CD14-positive monocyte (primary cell): ENCODE measurements around the gene SSTR5. TPM values are rescaled to one million over a fixed set of nuclear protein-coding genes. Genes with fewer than 3 reads are reported as not detected.

Experiments
- DNase-seq, 3 donors: peaks; one replicate each; pipeline ENCODE4 v3.0.0-alpha.2; 2011 to 2022
- H2AFZ ChIP-seq: 2 replicates; pipeline ENCODE4 v1.6.0; 2012; ENCODE audit warnings: mild to moderate bottlenecking, low read depth, low read length, inconsistent platforms; ENCODE audit not compliant: insufficient read depth, poor library complexity, severe bottlenecking
- H3K27ac ChIP-seq, 2 donors: 1 replicate in 1 of 2; 2 replicates in 1 of 2; pipeline ENCODE4 v1.5.1; 2012 to 2013; ENCODE audit warnings: low read length in 2 of 2, control low read depth in 1 of 2, inconsistent platforms in 1 of 2, low read depth in 1 of 2, mild to moderate bottlenecking in 1 of 2
- H3K27me3 ChIP-seq, 2 donors: one replicate each; pipeline versions ENCODE4 v1.6.0 to v1.6.1; 2011 to 2013; ENCODE audit warnings: low read length in 2 of 2; ENCODE audit not compliant: control insufficient read depth in 2 of 2, insufficient read depth in 2 of 2
- H3K36me3 ChIP-seq, 2 donors: replicated peaks in 1 of 2; 1 replicate in 1 of 2; 2 replicates in 1 of 2; pipeline versions ENCODE4 v1.5.1 to v1.6.1; 2012 to 2013; ENCODE audit warnings: low read length in 2 of 2, control low read depth in 1 of 2, inconsistent platforms in 1 of 2, mild to moderate bottlenecking in 1 of 2; ENCODE audit not compliant: insufficient read depth in 2 of 2, control insufficient read depth in 1 of 2
- H3K4me1 ChIP-seq, 2 donors: 1 replicate in 1 of 2; 2 replicates in 1 of 2; pipeline versions ENCODE4 v1.5.1 to v1.6.1; 2012 to 2013; ENCODE audit warnings: low read length in 2 of 2, control low read depth in 1 of 2, inconsistent platforms in 1 of 2, mild to moderate bottlenecking in 1 of 2, moderate library complexity in 1 of 2; ENCODE audit not compliant: insufficient read depth in 2 of 2, control insufficient read depth in 1 of 2
- H3K4me2 ChIP-seq: replicated peaks from 2 replicates; pipeline ENCODE3; 2012; ENCODE audit warnings: low read length, moderate library complexity, mild to moderate bottlenecking; ENCODE audit not compliant: poor library complexity, severe bottlenecking; ENCODE audit errors: extremely low read depth
- H3K4me3 ChIP-seq, 3 experiments: fragments of 200-600 bp in 1 of 3; sonication (generic) in 1 of 3; replicated peaks in 1 of 3; 1 replicate in 2 of 3; 2 replicates in 1 of 3; pipeline ENCODE4 v1.5.1; 2011 to 2013; ENCODE audit warnings: low read length in 3 of 3, mild to moderate bottlenecking in 3 of 3, control low read depth in 2 of 3, low read depth in 2 of 3, inconsistent platforms in 1 of 3, moderate library complexity in 1 of 3
- H3K79me2 ChIP-seq: 2 replicates; pipeline ENCODE4 v1.6.0; 2012; ENCODE audit warnings: mild to moderate bottlenecking, control low read depth, inconsistent platforms, low read length, moderate library complexity; ENCODE audit not compliant: insufficient read depth
- H3K9ac ChIP-seq: 2 replicates; pipeline ENCODE4 v1.6.0; 2017; ENCODE audit warnings: low read length, mild to moderate bottlenecking; ENCODE audit not compliant: insufficient read depth, poor library complexity, severe bottlenecking
- H3K9me3 ChIP-seq, 2 donors: replicated peaks in 1 of 2; 1 replicate in 1 of 2; 2 replicates in 1 of 2; pipeline versions ENCODE4 v1.5.1 to v1.6.1; 2012 to 2013; ENCODE audit warnings: low read length in 2 of 2, control low read depth in 1 of 2; ENCODE audit not compliant: control insufficient read depth in 1 of 2, insufficient read depth in 1 of 2
- H4K20me1 ChIP-seq: 2 replicates; pipeline ENCODE4 v1.6.0; 2012; ENCODE audit warnings: mild to moderate bottlenecking, low read length, control low read depth, moderate library complexity; ENCODE audit not compliant: insufficient read depth
- H3K27ac Mint-ChIP-seq, 7 donors: one replicate each; pipeline ENCODE4 v1.8.0; 2020; ENCODE audit warnings: mild to moderate bottlenecking in 7 of 7, mixed read lengths in 7 of 7, moderate library complexity in 6 of 7, inconsistent platforms in 2 of 7
- H3K27me3 Mint-ChIP-seq, 3 donors: one replicate each; pipeline ENCODE4 v1.8.0; 2021 to 2022; ENCODE audit warnings: low read depth in 3 of 3, mild to moderate bottlenecking in 3 of 3, mixed read lengths in 3 of 3, moderate library complexity in 3 of 3, inconsistent platforms in 1 of 3
- H3K36me3 Mint-ChIP-seq, 2 donors: one replicate each; pipeline ENCODE4 v1.8.0; 2020; ENCODE audit warnings: mixed read lengths in 2 of 2, inconsistent platforms in 1 of 2, mild to moderate bottlenecking in 1 of 2
- H3K4me1 Mint-ChIP-seq: one replicate; pipeline ENCODE4 v1.8.0; 2020; ENCODE audit warnings: mild to moderate bottlenecking, mixed read lengths
- H3K4me3 Mint-ChIP-seq, 2 donors: one replicate each; pipeline ENCODE4 v1.8.0; 2020; ENCODE audit warnings: mild to moderate bottlenecking in 2 of 2, mixed read lengths in 2 of 2, moderate library complexity in 1 of 2
- H3K9me3 Mint-ChIP-seq, 7 donors: one replicate each; pipeline ENCODE4 v1.8.0; 2020 to 2022; ENCODE audit warnings: mixed read lengths in 7 of 7, mild to moderate bottlenecking in 6 of 7, moderate library complexity in 6 of 7, inconsistent platforms in 2 of 7
- WGBS: methylation state at CpG from one replicate; pipeline ENCODE4 v1.1.5; 2013; ENCODE audit warnings: missing lambda C conversion rate; ENCODE audit not compliant: insufficient coverage; 5-methylcytosine and 5-hydroxymethylcytosine counted together
- intact Hi-C, 2 donors: fragments of 100-400 bp; cut with micrococcal nuclease; formaldehyde crosslinking; loops; one replicate each; pipeline versions ENCODE4 v1.15.0 to v1.15.1; 2023
- polyA plus RNA-seq, 3 donors: library from polyadenylated mRNA; depleted of rRNA in 1 of 3; unstranded in 2 of 3; stranded (reverse) in 1 of 3; fragments of 300-500 nt in 2 of 3; fragments of >200 nt in 1 of 3; fragmentation: Illumina TruSeq in 2 of 3; gene quantifications; 1 replicate in 2 of 3; 2 replicates in 1 of 3; pipeline ENCODE4 v1.2.3, GENCODE V29; 2012 to 2021
- TF ChIP-seq, protein P1 (sequence below): fragments of 200-600 bp; IDR thresholded peaks from one replicate; pipeline ENCODE4 v1.8.0; 2022; ENCODE audit warnings: antibody characterized with exemption, mild to moderate bottlenecking

The SSTR5 gene
- polyA plus RNA-seq, 3 donors, result not detected

DNA sequence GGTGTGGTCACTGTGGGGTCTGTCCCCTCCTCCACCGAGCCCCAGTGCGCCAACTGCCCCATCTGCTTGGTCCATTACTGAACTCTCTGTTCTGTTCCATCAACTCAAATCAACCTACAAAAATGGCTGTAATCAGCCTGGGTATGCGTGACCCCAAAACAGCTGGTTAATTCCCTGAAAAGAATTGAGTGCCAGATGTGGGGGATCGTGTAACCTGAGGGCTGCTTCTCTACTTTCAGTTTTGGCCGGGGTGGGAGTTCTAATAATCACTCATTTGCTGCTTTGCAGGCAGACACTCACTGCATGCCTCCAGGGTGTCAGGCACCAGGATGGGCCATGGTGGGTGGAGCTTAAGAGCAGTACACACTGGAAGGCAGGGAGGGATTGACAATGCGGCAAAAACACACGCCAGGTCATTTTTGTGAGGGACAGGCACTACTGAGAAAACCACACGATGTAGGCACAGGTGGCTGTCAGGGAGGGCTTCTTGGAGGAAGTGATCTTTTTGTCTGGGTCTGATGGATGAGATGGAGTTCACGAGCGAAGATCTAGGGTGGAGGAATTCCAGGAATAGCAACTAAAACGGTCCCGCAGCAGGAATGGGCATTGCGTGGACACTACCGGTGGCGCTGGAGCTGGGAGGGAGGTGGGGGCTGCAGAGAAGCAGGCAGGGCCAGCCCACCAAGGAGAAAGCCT is 30.4 kb upstream of the SSTR5 start:
- no peak for DNase-seq
- H3K4me3 Mint-ChIP-seq, result no peak overlapping the region
- no peak overlapping the region for H3K27ac ChIP-seq
- no peaks in the 10 kb centered on the region for H3K36me3 Mint-ChIP-seq
- H3K9me3 Mint-ChIP-seq, result peaks cover 0 to 15% (median 6%) of the 10 kb centered on the region in 7 donors
- H3K9me3 ChIP-seq, result peaks cover 0 to 17% of the 10 kb centered on the region in 2 donors
- H2AFZ ChIP-seq, result no peak overlapping the region
- intact Hi-C loops, result no loop called here
- H3K27me3 Mint-ChIP-seq, result peaks cover 0 to 9% (median 8%) of the 10 kb centered on the region in 3 donors
- H4K20me1 ChIP-seq, result no peaks in the 10 kb centered on the region
- H3K4me3 ChIP-seq, result no peak overlapping the region
- H3K4me1 ChIP-seq, result no peaks in the 10 kb centered on the region
- WGBS, result 97% methylated on average over 12 of the region's 15 CpGs
- H3K27me3 ChIP-seq, result no peaks in the 10 kb centered on the region
- H3K36me3 ChIP-seq, result no peaks in the 10 kb centered on the region
- no peaks in the 10 kb centered on the region for H3K4me1 Mint-ChIP-seq
- H3K79me2 ChIP-seq, result no peaks in the 10 kb centered on the region
- no peak overlapping the region for H3K27ac Mint-ChIP-seq
- no peak overlapping the region for H3K4me2 ChIP-seq
- no peak overlapping the region for H3K9ac ChIP-seq
- TF ChIP-seq, protein P1, sequence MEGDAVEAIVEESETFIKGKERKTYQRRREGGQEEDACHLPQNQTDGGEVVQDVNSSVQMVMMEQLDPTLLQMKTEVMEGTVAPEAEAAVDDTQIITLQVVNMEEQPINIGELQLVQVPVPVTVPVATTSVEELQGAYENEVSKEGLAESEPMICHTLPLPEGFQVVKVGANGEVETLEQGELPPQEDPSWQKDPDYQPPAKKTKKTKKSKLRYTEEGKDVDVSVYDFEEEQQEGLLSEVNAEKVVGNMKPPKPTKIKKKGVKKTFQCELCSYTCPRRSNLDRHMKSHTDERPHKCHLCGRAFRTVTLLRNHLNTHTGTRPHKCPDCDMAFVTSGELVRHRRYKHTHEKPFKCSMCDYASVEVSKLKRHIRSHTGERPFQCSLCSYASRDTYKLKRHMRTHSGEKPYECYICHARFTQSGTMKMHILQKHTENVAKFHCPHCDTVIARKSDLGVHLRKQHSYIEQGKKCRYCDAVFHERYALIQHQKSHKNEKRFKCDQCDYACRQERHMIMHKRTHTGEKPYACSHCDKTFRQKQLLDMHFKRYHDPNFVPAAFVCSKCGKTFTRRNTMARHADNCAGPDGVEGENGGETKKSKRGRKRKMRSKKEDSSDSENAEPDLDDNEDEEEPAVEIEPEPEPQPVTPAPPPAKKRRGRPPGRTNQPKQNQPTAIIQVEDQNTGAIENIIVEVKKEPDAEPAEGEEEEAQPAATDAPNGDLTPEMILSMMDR, result no peak

DNA sequence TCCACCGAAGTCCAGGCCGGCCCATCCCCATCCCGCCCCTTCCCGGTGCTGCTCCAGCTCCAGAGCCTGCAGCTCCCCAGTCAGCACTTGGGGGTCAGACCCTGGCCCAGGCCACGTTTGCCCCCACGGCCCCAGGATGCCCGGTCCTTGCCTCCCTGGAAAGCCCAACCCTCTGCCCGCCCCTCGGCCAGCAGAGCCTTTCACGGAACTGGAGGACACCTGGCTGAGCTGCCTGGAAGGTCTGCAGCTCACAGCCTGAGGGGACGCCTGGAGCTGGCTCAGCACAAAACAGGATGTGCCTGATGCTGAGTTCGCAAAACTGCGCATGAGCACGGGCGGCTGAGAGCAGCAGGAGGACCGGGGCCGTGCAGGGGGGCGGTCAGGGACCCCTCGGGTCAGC is 29.7 kb upstream of the SSTR5 start:
- Histone ChIP-seq H3K4me3 (no peak overlapping the region), H3K79me2 (no peaks in the 10 kb centered on the region), H3K27me3 (no peaks in the 10 kb centered on the region), H3K4me1 (no peaks in the 10 kb centered on the region), H3K27ac (no peak overlapping the region), H3K9ac (no peak overlapping the region), H3K9me3 (peaks cover 0 to 17% of the 10 kb centered on the region in 2 donors), H3K4me2 (no peak overlapping the region), H4K20me1 (no peaks in the 10 kb centered on the region), H3K36me3 (no peaks in the 10 kb centered on the region), H2AFZ (no peak overlapping the region)
- Mint-ChIP-seq H3K36me3 (no peaks in the 10 kb centered on the region), H3K4me3 (no peak overlapping the region), H3K4me1 (no peaks in the 10 kb centered on the region), H3K9me3 (peaks cover 0 to 15% (median 6%) of the 10 kb centered on the region in 7 donors), H3K27me3 (peaks cover 0 to 8% (median 8%) of the 10 kb centered on the region in 3 donors), H3K27ac (no peak overlapping the region)
- DNase-seq, result no peak
- WGBS, result 67% methylated on average over 18 of the region's 19 CpGs
- TF ChIP-seq, protein P1, result no peak
- intact Hi-C loops, result no loop called here
